Measurements from ENCODE around the gene UHRF1. TPM values are rescaled to one million over a fixed set of nuclear protein-coding genes. Genes with fewer than 3 reads are reported as not detected.

The UHRF1 gene
- total and polyA plus RNA-seq, 2 of the 13 experiments (the other 11 are each of a cell fraction or from before 2014, with no cell fraction given) = 6.8 to 78.4 TPM

DNA sequence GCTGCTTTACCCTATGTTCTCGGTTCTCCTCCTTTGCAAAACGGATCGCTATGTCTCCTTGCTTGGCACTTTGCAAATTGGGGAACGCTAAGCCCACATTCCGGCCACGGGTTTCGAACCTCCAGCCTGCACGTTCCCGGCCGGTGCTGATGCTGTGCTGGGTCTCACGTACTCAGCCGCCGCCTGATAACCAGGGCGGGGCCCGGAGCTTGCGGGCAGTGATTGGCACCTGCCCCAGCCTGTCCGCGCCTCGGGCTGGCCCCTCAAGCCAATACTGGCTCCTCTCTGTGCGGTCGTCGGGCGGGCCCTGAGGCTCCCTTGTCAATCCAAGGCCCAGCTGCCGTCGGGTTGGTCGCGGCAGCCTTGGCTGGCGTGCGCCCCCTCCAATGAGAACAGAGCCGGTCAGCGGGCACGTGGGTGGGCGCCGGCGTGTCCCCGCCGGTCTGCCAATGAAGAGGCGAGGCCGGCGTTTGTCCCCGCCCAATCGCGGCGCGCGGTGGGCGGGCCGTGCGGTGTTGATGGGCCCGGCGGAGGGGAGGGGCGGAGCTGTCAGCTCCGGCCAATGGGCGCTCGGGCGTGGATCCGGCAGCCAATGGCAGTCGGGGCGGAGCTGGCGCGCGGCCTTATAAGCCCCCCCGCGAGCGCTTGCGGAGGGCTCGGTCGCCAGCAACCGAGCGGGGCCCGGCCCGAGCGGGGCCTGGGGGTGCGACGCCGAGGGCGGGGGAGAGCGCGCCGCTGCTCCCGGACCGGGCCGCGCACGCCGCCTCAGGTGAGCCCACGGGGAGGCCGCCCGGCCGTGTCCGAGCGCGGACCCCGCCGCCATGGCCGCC is 59.4 kb downstream of the UHRF1 start, which contains the start of gene KDM4B (continued):
- TF ChIP-seq POLR2AphosphoS2 (IDR thresholded peaks at IDR 0.05; ENCODE audit: low read depth, low read length) = no peak
- TF ChIP-seq, protein P1, sequence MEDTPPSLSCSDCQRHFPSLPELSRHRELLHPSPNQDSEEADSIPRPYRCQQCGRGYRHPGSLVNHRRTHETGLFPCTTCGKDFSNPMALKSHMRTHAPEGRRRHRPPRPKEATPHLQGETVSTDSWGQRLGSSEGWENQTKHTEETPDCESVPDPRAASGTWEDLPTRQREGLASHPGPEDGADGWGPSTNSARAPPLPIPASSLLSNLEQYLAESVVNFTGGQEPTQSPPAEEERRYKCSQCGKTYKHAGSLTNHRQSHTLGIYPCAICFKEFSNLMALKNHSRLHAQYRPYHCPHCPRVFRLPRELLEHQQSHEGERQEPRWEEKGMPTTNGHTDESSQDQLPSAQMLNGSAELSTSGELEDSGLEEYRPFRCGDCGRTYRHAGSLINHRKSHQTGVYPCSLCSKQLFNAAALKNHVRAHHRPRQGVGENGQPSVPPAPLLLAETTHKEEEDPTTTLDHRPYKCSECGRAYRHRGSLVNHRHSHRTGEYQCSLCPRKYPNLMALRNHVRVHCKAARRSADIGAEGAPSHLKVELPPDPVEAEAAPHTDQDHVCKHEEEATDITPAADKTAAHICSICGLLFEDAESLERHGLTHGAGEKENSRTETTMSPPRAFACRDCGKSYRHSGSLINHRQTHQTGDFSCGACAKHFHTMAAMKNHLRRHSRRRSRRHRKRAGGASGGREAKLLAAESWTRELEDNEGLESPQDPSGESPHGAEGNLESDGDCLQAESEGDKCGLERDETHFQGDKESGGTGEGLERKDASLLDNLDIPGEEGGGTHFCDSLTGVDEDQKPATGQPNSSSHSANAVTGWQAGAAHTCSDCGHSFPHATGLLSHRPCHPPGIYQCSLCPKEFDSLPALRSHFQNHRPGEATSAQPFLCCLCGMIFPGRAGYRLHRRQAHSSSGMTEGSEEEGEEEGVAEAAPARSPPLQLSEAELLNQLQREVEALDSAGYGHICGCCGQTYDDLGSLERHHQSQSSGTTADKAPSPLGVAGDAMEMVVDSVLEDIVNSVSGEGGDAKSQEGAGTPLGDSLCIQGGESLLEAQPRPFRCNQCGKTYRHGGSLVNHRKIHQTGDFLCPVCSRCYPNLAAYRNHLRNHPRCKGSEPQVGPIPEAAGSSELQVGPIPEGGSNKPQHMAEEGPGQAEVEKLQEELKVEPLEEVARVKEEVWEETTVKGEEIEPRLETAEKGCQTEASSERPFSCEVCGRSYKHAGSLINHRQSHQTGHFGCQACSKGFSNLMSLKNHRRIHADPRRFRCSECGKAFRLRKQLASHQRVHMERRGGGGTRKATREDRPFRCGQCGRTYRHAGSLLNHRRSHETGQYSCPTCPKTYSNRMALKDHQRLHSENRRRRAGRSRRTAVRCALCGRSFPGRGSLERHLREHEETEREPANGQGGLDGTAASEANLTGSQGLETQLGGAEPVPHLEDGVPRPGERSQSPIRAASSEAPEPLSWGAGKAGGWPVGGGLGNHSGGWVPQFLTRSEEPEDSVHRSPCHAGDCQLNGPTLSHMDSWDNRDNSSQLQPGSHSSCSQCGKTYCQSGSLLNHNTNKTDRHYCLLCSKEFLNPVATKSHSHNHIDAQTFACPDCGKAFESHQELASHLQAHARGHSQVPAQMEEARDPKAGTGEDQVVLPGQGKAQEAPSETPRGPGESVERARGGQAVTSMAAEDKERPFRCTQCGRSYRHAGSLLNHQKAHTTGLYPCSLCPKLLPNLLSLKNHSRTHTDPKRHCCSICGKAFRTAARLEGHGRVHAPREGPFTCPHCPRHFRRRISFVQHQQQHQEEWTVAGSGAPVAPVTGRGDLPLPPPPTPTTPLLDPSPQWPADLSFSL (CRISPR knock-in tag; IDR thresholded peaks at IDR 0.05) = no peak
- TF ChIP-seq ETV5 (CRISPR knock-in tag; IDR thresholded peaks at IDR 0.05; ENCODE audit: borderline replicate concordance) = no peak
- TF ChIP-seq ZNF660 (CRISPR knock-in tag; IDR thresholded peaks at IDR 0.05; ENCODE audit: borderline replicate concordance, low read depth) = no peak
- no peak for TF ChIP-seq ZNF225 (CRISPR knock-in tag; IDR thresholded peaks at IDR 0.05)
- no peak for TF ChIP-seq CENPX (CRISPR knock-in tag; IDR thresholded peaks at IDR 0.05)
- peak; percentile 98 for TF ChIP-seq ADNP (CRISPR knock-in tag; IDR thresholded peaks at IDR 0.05)
- TF ChIP-seq ZNF282 (IDR thresholded peaks at IDR 0.05; ENCODE audit: partially characterized antibody) = no peak
- TF ChIP-seq PITX1 (CRISPR knock-in tag; IDR thresholded peaks at IDR 0.05) = peak; percentile 59
- TF ChIP-seq ZNF207 (IDR thresholded peaks at IDR 0.05; ENCODE audit: borderline replicate concordance) = no peak
- TF ChIP-seq PAX8 (CRISPR knock-in tag; IDR thresholded peaks at IDR 0.05; ENCODE audit: borderline replicate concordance) = no peak
- TF ChIP-seq REL (CRISPR knock-in tag; conservative IDR thresholded peaks at IDR 0.05) = no peak
- TF ChIP-seq ZNF768 (CRISPR knock-in tag; IDR thresholded peaks at IDR 0.05) = peak; percentile 72; the same call in 1 of the 2 replicates
- TF ChIP-seq ZZZ3 (CRISPR knock-in tag; IDR thresholded peaks at IDR 0.05; ENCODE audit: borderline replicate concordance) = no peak
- TF ChIP-seq, protein P2, sequence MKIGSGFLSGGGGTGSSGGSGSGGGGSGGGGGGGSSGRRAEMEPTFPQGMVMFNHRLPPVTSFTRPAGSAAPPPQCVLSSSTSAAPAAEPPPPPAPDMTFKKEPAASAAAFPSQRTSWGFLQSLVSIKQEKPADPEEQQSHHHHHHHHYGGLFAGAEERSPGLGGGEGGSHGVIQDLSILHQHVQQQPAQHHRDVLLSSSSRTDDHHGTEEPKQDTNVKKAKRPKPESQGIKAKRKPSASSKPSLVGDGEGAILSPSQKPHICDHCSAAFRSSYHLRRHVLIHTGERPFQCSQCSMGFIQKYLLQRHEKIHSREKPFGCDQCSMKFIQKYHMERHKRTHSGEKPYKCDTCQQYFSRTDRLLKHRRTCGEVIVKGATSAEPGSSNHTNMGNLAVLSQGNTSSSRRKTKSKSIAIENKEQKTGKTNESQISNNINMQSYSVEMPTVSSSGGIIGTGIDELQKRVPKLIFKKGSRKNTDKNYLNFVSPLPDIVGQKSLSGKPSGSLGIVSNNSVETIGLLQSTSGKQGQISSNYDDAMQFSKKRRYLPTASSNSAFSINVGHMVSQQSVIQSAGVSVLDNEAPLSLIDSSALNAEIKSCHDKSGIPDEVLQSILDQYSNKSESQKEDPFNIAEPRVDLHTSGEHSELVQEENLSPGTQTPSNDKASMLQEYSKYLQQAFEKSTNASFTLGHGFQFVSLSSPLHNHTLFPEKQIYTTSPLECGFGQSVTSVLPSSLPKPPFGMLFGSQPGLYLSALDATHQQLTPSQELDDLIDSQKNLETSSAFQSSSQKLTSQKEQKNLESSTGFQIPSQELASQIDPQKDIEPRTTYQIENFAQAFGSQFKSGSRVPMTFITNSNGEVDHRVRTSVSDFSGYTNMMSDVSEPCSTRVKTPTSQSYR (CRISPR knock-in tag; IDR thresholded peaks at IDR 0.05; ENCODE audit: borderline replicate concordance) = no peak
- TF ChIP-seq, protein P3, sequence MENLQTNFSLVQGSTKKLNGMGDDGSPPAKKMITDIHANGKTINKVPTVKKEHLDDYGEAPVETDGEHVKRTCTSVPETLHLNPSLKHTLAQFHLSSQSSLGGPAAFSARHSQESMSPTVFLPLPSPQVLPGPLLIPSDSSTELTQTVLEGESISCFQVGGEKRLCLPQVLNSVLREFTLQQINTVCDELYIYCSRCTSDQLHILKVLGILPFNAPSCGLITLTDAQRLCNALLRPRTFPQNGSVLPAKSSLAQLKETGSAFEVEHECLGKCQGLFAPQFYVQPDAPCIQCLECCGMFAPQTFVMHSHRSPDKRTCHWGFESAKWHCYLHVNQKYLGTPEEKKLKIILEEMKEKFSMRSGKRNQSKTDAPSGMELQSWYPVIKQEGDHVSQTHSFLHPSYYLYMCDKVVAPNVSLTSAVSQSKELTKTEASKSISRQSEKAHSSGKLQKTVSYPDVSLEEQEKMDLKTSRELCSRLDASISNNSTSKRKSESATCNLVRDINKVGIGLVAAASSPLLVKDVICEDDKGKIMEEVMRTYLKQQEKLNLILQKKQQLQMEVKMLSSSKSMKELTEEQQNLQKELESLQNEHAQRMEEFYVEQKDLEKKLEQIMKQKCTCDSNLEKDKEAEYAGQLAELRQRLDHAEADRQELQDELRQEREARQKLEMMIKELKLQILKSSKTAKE (CRISPR knock-in tag; IDR thresholded peaks at IDR 0.05; ENCODE audit: borderline replicate concordance) = no peak
